CD4-positive, alpha-beta T cell treated with Interleukin-17A for 1 hour (primary cell): Measurements from ENCODE around the gene PTPRCAP.

Experiments used
- DNase-seq: peaks from one replicate; pipeline ENCODE4 v3.0.0-alpha.2; 2020

The PTPRCAP gene

DNA sequence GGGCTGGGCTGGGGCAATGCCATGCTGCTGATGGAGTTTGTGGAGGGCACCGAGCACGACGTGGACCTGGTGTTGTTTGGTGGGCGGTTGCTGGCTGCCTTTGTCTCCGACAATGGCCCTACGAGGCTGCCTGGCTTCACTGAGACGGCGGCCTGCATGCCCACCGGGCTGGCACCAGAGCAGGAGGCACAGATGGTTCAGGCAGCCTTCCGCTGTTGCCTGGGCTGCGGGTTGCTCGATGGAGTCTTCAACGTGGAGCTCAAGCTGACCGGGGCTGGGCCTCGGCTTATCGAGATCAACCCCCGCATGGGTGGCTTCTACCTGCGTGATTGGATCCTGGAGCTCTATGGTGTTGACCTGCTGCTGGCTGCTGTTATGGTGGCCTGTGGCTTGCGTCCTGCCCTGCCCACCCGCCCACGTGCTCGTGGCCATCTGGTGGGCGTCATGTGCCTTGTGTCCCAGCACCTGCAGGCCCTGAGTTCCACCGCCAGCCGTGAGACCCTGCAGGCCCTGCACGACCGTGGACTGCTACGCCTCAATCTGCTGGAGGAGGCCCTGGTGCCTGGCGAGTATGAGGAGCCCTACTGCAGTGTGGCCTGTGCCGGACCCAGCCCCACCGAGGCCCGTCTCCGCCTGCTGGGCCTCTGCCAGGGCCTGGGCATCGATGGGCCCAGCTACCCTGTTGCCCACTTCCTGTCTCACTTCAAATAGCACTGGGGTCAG, 13.4 kb downstream of the PTPRCAP start:
- no peak for DNase-seq

DNA sequence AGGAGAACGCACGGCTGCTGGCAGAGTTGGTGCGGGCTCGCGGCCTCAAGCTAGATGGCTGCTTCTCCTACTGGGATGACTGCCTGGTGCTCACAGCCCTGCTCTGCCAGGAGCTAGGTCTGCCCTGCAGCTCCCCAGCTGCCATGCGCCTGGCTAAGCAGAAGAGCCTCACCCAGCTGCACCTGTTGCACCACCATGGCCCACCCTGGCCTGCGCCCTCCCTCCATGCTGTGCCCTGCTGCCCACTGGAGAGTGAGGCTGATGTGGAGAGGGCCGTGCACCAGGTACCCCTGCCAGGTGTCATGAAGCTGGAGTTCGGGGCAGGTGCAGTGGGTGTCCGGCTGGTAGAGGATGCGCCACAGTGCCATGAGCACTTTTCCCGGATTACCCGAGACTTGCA, 14.0 kb downstream of the PTPRCAP start:
- DNase-seq: no peak

DNA sequence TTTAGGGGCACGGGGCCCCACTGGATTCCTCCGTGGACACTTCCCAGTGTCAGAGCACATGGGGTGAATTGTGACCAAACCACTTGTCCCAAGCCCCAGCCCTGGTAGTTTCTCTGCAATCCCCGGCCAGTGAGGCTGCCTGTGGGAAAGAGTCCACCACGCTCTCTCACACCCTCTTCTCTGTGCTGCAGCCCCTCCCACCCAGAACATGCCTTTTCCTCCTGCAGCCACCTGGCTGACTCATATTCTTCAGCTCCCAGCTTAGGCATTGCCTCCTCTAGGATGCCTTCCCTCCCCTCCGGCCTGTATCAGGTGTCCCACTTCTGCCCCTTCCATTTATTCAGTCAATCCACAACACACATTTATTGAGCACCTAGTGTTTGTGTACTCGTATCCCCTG, 14.6 kb downstream of the PTPRCAP start:
- no peak for DNase-seq

DNA sequence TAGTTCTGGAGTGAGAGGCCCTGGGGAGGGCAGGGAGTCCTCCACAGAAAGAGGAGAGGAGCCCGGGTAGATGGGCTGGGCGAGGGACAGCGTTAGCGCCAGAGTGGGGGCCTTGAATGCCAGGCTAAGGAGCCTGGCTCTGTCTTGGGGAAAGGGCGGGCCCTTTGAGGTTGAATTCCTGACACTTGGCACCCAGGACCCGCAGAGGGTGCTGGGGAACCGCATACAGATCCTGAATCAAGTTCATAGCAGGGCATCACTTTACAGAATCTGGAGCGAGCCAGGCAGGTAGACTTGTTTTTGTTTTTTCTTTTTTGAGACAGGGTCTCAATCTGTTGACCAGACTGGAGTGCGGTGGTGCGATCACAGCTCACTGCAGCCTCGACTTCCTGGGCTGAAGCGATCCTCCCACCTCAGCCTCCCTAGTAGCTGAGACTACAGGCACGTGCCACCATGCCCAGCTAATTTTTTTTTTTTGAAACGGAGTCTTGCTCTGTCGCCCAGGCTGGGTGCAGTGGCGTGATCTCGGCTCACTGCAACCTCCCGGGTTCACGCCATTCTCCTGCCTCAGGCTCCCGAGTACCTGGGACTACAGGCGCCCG, 16.0 kb downstream of the PTPRCAP start:
- no peak for DNase-seq

DNA sequence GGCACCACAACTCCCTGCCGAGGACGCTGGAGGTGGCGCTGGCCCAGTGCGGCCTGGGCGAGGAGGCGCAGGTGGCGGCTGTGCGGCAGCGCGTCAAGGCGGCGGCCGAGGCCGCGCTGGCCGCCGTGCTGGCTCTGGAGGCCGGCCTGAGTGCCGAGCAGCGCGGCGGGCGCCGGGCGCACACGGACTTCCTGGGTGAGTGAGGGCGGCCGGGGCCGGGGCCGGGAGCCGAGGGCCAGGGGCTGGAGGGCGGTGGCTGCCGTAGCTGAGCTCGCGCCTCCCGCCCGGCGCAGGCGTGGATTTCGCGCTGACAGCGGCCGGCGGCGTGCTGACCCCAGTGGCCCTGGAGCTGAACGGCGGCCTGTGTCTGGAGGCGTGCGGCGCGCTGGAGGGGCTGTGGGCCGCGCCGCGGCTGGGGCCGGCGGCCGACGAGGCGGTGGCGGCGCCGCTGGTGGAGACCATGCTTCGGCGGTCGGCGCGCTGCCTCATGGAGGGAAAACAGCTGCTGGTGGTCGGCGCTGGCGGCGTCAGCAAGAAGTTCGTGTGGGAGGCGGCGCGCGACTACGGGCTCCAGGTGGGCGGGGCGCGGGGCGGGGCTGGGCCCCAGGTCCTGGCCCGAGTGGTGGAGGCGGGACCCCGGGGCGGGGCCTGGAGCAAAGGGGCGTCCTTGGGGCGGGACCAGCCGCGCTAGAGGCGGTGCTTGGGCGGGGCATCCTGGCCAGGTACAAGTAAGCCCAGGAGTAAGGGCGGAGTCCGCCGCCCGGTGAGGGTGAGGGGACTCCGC, 16.6 kb downstream of the PTPRCAP start:
- DNase-seq: peak; percentile 98

DNA sequence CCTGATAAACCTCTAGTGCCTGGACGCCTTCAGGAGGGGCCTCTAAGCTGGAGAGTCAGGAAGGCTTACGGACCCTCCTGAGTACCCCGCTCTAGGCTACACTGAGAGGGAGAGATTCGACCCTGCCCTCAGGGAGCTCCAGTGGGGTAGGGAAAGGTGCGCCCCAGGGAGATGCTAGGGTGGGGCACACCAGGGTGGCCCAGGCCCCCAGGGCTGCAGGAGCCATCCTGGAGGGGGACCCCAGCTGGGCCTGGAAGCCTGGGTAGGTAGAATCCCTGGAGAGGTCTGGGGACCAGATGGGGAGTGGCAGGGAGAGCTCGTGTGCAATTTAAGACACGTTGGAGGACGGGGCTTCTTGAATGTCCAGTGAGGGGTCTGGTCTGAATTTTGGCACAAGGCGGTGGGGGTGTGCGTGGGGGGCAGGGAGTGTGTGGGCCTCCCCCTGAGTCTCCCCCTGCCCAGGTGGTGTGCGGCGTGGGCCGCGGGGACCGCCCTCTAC, 17.3 kb downstream of the PTPRCAP start:
- DNase-seq: no peak

DNA sequence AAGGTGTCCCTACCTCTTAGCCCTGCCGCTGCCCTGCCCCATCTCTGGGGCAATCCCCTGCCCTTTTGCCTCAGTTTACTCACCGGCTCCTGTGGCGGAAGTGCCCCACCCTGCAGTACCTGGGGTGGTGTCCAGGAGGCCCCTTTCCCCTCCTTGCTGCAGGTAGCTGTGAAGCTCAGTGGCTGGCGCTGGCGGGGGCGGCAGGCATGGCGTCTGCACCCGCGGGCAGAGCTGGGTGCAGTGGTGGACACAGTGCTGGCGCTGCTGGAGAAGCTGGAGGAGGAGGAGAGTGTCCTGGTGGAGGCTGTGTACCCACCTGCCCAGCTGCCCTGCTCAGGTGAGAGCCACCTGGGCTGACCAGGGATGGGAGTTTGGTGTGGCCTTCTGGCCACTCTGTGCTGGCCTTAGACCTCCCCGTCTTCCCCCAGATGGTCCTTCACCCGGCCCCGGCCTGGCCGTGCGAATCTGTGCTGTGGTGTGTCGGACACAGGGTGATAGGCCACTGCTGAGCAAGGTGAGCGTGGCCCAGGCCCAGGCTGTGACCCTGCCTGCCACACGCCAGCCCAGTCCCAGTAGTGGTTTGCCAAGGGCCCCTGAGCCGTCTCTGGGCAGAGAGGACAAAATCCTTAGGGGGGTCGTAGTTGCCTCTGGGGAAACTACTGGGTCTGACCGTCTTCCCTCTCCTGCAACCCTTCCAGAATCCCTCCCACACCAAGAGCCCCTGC, 18.0 kb downstream of the PTPRCAP start:
- no peak for DNase-seq

DNA sequence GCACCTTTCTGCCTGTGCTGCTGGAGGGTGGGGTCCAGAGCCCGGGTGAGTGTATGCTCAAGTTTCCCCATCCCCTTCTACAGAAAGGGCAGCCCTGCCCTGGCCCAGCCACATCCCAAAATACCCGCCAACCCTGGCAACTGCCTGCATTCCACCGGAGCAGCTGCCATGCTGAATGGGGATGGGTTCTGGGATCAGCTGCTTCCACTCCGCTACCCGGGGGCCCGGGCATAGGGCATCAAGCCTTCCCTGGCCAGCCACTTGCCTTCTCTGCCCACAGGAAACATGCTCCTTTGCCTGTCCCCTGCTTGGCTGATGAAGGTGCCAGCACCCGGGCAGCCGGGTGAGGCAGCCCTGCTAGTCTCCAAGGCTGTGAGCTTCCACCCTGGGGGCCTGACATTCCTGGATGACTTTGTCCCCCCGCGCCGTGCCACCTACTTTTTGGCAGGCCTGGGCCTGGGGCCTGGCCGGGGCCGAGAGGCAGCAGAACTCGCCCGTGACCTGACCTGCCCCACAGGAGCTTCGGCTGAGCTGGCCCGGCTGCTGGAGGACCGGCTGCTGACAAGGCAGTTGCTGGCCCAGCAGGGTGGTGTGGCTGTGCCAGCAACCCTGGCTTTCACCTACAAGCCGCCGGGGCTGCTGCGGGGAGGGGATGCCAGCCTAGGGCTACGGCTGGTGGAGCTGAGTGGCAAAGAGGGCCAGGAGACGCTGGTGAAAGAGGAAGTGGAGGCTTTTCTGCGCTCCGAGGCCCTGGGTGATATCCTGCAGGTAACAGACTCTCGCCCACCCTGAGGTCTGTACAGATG, 18.8 kb downstream of the PTPRCAP start:
- DNase-seq: peak; percentile 42

DNA sequence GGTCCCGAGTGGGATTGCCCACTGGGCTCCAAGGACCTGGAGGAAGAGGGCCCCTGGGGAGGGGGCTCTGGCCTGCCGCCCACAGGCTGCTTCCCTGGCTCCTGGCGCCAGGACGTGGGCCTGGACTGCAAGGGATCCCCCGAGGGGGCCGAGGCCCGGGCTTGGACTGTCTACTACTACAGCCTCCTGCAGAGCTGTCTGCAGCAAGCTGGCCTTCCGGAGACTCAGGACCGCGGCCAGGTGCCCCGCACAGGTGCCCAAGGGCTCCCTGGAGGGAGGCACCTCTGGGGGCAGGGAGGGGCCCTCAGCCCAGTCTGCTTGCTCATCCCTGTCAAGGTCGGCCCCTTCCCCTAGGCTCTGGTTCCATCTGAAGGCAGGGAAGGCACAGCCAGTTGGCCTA, 20.1 kb downstream of the PTPRCAP start:
- no peak for DNase-seq

DNA sequence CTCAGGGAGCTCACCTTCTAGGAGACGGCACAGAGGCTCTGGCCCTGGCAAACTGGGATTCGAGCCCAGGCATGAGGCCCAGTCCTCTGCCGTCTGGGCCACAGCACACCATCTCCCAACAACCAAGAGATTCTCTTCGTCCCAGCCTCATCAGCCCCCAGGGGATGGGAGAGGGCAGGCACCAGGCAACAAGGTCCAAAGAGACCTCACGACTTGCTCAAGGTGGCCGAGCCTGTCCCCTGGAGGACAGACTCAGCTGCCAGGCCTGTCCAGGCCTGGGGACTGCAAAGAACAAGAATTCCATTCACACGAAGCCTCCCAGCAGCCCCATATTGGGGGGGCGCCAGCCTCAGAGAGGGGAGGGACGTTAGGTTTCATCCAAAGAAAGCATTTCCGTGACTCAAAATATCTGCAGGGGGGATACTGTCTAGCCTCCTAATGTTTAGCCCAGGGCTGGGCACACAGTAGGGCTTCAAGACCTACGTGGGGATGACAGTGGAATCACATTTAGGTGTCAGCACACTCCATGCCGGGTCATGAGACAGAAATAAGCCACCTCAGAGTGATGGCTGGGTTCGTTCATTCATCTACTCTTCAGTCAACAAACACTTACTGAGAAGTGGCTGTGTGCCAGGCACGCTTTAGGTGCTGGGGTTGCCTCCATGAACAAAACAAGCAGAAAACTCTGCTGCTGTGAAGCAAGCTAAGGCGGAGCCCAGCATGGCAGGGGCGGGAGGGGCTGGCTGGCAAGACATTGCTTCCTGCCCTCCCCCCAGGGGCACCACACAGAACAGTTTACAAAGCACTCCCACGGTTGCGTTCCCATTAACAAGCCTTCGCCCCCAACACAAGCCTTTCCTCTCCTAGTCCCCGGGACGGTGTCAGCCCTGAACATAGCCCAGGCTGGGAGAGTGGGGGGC, 20.8 kb downstream of the PTPRCAP start:
- peak; percentile 90 for DNase-seq

DNA sequence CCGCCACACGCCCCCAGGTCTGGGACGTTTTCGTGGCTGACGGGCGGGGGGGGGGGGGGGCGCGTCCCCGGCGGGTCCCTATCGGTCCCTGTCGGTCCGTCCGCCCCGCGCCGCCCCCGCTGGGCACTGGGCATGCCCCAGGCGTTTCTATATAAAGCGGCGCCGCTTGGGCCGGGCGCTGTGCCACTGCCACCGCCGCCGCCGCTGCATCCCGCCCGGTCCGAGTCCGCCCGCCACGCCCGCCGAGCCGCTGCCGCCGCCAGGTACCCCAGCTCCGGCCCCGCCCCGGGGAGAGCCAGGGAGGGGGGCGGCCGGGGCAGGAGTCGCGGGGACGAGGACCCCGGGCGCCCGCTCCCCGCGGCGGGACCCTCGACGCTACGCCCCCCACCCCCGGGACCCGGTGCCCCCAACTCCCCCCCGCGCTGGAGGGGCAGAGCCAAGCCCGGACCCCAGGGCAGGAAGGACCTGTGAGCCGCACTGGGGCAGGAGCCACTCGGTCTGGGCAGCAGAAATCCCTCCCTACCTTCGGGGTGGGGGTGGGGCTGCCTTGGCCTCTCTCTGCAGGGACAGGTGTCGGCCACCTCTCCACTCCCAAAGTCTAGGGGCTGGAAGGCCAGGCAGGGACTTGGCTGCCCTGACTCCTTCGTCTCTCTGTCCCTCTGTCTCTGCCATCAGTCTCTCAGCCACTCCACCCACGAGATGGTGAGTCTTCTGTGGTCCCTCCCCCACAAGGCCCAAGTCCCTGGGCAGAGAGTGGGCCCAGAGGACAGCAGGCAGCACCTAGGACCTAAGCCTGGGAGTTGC, 21.8 kb downstream of the PTPRCAP start, which contains the start of gene CARNS1:
Gene CARNS1, plus strand, starts transcription at position 178 of the 804 bp plus-strand sequence. Its CDS starts 522 bp downstream, at position 700.
- no peak for DNase-seq

DNA sequence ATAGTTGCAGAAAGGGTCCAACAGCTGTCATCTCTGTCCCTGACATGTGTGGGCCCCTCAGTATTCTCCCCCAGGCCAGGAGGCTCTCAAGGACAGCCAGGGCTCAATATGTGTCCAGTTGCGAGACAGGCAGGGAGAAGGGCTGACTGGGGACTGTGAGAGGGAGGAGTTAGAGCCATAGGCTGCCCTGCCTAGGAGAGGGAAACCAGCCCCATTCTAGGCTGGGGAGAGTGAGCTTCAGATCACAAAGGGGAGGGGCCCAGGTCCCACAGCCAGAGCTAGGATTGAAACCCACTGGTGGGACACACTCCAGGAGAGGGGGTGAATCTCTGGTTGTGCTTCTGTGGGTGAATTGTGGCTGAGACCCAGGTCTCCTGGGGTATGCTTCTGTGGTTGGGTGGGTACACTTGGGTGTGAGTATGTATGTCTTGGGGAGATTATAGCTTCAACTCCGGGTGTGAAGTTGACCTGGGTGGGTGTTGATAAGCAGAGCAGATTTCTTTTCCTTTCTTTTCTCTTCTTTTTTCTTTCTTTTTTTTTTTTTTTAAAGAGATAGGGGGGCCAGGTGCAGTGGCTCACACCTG, 24.1 kb downstream of the PTPRCAP start:
- no peak for DNase-seq

DNA sequence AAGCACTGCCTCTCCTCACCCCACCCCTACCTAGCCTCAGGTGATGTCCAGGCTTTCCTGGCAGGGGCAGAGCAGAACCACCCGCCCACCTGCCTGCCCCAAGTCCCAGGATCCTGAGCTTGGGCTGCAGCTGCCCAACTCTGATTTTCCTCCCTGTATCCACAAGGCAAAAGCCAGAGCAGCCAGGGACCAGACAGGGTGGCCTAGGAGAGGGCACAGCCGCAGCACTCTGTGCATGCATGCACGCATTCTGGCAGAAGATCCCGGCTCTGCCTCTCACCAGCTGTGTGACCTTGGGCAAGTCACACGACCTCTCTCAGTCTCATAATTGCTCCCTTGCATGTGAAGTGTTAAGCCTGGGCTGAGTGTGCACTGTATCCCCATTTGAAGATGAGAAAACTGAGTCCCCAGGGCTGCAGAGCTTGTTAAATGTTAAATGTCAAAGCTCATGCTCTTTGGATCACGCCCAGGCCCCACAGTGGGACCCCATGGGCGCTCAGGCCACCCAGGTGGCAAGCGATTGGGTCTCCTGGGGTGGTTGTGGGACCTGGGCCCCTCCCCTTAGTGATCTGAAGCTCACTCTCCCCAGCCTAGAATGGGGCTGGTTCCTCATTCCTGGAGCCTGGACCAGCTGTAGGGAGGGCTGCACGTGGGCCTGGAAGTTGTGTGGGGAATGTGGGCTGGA, 24.8 kb downstream of the PTPRCAP start:
- DNase-seq: no peak

DNA sequence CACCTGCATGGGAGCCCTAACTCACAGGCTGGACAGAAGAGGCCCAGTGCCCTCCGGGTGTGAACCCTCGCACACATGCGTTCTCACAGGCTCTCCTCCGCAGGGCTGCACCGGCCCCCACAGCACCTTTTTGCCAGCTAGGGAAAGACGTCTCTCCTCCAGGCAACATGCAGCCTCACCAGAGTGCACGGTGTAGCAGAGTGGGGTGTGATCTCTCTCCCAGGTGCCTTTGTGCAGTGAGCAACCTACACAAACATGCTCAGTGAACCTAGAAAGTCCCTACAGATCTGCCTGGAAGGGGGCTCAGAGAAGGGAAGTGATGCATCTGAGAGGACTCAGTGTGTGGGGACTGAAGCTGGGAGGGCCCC, 25.7 kb downstream of the PTPRCAP start:
- DNase-seq: no peak

DNA sequence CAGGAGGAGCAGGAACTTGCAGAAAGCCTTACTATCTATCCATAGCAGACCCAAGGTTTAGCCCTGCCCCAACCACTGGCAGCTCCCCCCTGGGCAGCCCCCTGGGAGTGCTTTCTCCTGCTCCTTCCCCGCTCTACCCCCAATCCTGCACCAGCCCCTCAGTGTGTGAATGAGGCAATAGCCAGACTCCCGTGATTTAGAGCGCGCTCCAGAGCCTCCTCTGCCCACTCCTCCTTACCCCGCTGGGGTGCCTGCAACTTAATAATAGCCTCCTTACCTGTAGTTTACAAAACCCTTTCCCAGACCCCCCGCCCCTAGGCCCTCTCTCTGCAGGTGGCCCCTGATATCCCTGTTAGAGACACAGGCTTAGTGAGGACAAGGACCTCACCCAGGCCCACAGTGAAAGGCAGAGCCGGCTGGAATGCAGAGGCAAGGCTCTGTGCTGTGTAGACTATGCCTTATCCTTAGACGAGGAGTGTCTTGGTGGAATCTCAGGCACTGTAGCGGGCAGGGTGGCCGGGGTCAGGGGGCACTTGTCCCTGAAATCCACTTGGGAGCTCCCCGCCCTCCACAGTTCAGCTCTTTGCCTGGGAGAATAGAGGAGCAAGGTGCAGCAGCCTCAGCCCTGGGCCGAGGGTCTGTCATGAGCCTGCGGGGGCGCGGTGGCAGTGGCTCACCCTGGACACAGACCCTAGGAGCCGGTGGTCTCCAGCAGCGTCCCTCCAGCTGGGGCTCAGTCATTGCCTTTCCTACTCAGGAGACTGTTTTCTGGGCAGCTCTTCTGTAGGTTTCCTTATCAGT, 26.3 kb downstream of the PTPRCAP start:
- DNase-seq: no peak

DNA sequence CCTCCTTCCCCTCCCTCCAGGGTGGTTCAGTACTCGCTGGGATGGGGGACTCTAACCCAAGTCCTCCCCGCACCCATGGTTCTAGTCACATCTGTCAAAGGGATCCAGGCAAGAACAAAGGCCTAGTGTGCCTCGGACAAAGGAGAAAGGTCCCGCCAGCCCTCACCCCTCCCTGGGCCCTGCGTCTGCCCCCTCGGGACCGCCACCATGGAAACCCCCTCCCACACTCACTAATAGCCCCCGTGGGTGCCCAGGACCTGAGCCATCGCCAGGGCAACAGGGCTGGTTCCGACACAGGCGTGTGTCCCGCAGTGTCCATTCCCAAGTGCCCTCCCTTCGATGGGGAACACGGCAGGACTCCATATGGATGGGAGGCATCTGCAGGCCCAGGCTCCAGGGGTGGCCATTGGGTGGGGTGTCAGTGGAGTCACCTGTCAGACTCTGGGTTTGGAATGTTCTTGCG, 27.1 kb downstream of the PTPRCAP start:
- DNase-seq: no peak

DNA sequence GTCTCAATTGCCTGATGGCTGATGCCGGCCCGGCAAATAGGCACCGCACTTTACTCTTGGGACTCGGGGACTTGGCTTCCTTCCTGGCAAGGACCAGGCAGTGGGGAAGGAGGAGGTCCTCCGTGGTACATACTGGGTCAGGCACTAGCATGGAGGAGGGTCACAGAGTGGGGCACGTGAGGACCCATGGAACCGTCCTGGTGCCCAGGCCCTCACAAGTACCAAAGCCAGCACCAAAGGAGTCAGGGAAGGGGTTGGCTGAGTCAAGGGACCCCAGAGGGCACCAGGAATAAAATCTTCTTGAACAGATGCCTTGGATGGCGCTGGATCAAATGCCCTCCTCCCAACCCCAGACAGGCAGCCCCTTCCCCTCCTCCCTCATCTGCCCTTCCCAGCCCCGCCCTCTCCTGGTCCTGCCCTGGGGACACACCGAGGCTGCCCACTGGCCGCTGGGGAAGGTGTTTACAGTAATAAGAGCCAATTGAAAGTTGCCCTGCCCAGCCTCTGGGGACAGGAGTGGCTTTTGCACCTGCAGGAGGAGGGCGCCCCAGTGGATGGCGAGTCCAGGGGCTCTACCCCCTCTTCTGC, 27.6 kb downstream of the PTPRCAP start:
- DNase-seq: no peak

DNA sequence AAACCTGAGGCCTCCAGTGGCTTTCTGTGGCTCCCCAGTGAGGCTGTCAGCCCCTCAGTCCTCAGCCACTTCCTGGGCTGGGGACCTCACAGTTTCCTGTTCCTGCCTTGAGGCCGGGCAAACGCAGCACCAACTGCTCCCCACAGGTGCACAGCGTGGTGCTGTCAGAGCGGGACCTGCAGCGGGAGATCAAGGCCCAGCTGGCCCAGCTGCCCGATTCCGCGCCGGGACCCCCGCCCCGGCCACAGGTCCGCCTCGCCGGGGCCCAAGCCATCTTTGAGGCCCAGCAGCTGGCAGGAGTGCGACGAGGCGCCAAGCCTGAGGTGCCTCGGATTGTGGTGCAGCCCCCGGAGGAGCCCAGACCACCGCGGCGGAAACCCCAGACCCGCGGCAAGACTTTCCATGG, 28.2 kb downstream of the PTPRCAP start:
- DNase-seq: peak; percentile 84
